CD4-positive, CD25-positive, alpha-beta regulatory T cell (primary cell): ENCODE measurements around the gene ELAVL3. TPM values are rescaled to one million over a fixed set of nuclear protein-coding genes. Genes with fewer than 3 reads are reported as not detected.

Experiments used
- ATAC-seq, 2 donors: fragments of 150-1000 bp; cut with Tn5 transposase; one replicate each; pipeline ENCODE4 v1.10.0; 2021; ENCODE audit warnings: low read depth in 2 of 2, moderate number of reproducible peaks in 2 of 2, moderate library complexity in 1 of 2
- DNase-seq, 3 donors: peaks; one replicate each; pipeline versions ENCODE4 v3.0.0 to v3.0.0-alpha.2; 2012 to 2022; ENCODE audit warnings: mixed read lengths in 1 of 3
- H3K27ac ChIP-seq: one replicate; pipeline ENCODE4 v1.7.0; 2013; ENCODE audit warnings: mild to moderate bottlenecking, low read length; ENCODE audit not compliant: insufficient read depth, poor library complexity, severe bottlenecking
- H3K27me3 ChIP-seq: one replicate; pipeline ENCODE4 v1.7.0; 2013; ENCODE audit warnings: low read length; ENCODE audit not compliant: control insufficient read depth, insufficient read depth
- H3K36me3 ChIP-seq: one replicate; pipeline ENCODE4 v1.7.0; 2013; ENCODE audit warnings: mild to moderate bottlenecking, low read length, moderate library complexity; ENCODE audit not compliant: control insufficient read depth, insufficient read depth
- H3K4me1 ChIP-seq: 2 replicates; pipeline ENCODE4 v1.7.0; 2013; ENCODE audit warnings: mild to moderate bottlenecking, low read length; ENCODE audit not compliant: insufficient read depth, control insufficient read depth, poor library complexity, severe bottlenecking
- H3K4me3 ChIP-seq: one replicate; pipeline ENCODE4 v1.7.0; 2013; ENCODE audit warnings: low read depth, mild to moderate bottlenecking, low read length, moderate library complexity
- H3K9me3 ChIP-seq, 2 experiments: 1 replicate in 1 of 2; 2 replicates in 1 of 2; pipeline ENCODE4 v1.7.0; 2013; ENCODE audit warnings: low read length in 2 of 2, mild to moderate bottlenecking in 1 of 2, moderate library complexity in 1 of 2; ENCODE audit not compliant: control insufficient read depth in 2 of 2
- H3K27ac Mint-ChIP-seq, 3 donors: one replicate each; pipeline ENCODE4 v1.8.0; 2020 to 2022; ENCODE audit warnings: mild to moderate bottlenecking in 3 of 3, mixed read lengths in 3 of 3, moderate library complexity in 2 of 3
- H3K27me3 Mint-ChIP-seq: one replicate; pipeline ENCODE4 v1.8.0; 2022; ENCODE audit warnings: mild to moderate bottlenecking, mixed read lengths
- H3K36me3 Mint-ChIP-seq: one replicate; pipeline ENCODE4 v1.8.0; 2020; ENCODE audit warnings: mixed read lengths
- H3K4me1 Mint-ChIP-seq, 4 donors: one replicate each; pipeline ENCODE4 v1.8.0; 2020 to 2022; ENCODE audit warnings: mixed read lengths in 4 of 4, mild to moderate bottlenecking in 1 of 4
- H3K4me3 Mint-ChIP-seq, 4 donors: one replicate each; pipeline ENCODE4 v1.8.0; 2020 to 2022; ENCODE audit warnings: mild to moderate bottlenecking in 4 of 4, mixed read lengths in 4 of 4, moderate library complexity in 3 of 4
- H3K9me3 Mint-ChIP-seq, 7 donors: one replicate each; pipeline ENCODE4 v1.8.0; 2020 to 2022; ENCODE audit warnings: mixed read lengths in 7 of 7, mild to moderate bottlenecking in 3 of 7, moderate library complexity in 2 of 7
- polyA plus RNA-seq, 4 donors: library from polyadenylated mRNA; unstranded; fragments of 300-500 nt; fragmentation: Illumina TruSeq; gene quantifications; one replicate each; pipeline ENCODE4 v1.2.3, GENCODE V29; 2021
- total RNA-seq: library from RNA; stranded (reverse); gene quantifications from one replicate; pipeline ENCODE4 v1.2.3, GENCODE V29; 2022

ELAVL3 gene
- total and polyA plus RNA-seq, 5 donors from 2014 or later, result not detected

- Histone ChIP-seq H3K9me3 (no peaks in the 10 kb centered on the region), H3K36me3 (no peaks in the 10 kb centered on the region), H3K27me3 (no peaks in the 10 kb centered on the region), H3K4me1 (peaks cover 40% of the 10 kb centered on the region), H3K27ac (no peak overlapping the region), H3K4me3 (no peak overlapping the region)
- Mint-ChIP-seq H3K4me3 (peak overlapping the region in 2 of 4 donors; percentile 24 to 41), H3K27ac (no peak overlapping the region), H3K27me3 (peaks cover 29% of the 10 kb centered on the region), H3K4me1 (peaks cover 0 to 30% (median 13%) of the 10 kb centered on the region in 4 donors), H3K36me3 (peaks cover 7% of the 10 kb centered on the region), H3K9me3 (peaks cover 0 to 9% (median 0%) of the 10 kb centered on the region in 7 donors)
- no peak for DNase-seq
- no peak for ATAC-seq
Measured at GRCh38 chr19:11483366-11484111, 2.7 kb upstream of the ELAVL3 start.

GRCh38 chr19:11482384-11483050, 1.7 kb upstream of the ELAVL3 start:
- peaks cover 40% of the 10 kb centered on the region for H3K4me1 ChIP-seq
- peaks cover 7% of the 10 kb centered on the region for H3K36me3 Mint-ChIP-seq
- peak overlapping the region; percentile 13 for H3K4me3 ChIP-seq
- H3K27me3 ChIP-seq, result no peaks in the 10 kb centered on the region
- H3K27ac Mint-ChIP-seq, result peak overlapping the region in 2 of 3 donors; percentile 29 to 55
- peaks cover 0 to 9% (median 0%) of the 10 kb centered on the region in 7 donors for H3K9me3 Mint-ChIP-seq
- peak; percentile 84 to 90 for ATAC-seq
- peak overlapping the region; percentile 47 for H3K27ac ChIP-seq
- H3K4me3 Mint-ChIP-seq, result peak overlapping the region; percentile 52 to 82 (median 72)
- peak; percentile 78 to 92 (median 85) for DNase-seq
- peaks cover 0 to 31% (median 13%) of the 10 kb centered on the region in 4 donors for H3K4me1 Mint-ChIP-seq
- H3K27me3 Mint-ChIP-seq, result peaks cover 38% of the 10 kb centered on the region
- H3K9me3 ChIP-seq, result no peaks in the 10 kb centered on the region
- H3K36me3 ChIP-seq, result no peaks in the 10 kb centered on the region

GRCh38 chr19:11481534-11482383, 913 bp upstream of the ELAVL3 start:
- DNase-seq (peak; percentile 51 to 80 (median 58)), ATAC-seq (peak; percentile 52 to 54)
- H3K4me3 Mint-ChIP-seq, result peak overlapping the region; percentile 41 to 92 (median 72)
- Histone ChIP-seq H3K4me3 (no peak overlapping the region), H3K27ac (no peak overlapping the region), H3K4me1 (peaks cover 40% of the 10 kb centered on the region), H3K9me3 (no peaks in the 10 kb centered on the region), H3K36me3 (no peaks in the 10 kb centered on the region), H3K27me3 (no peaks in the 10 kb centered on the region)
- H3K4me1 Mint-ChIP-seq, result peaks cover 0 to 31% (median 13%) of the 10 kb centered on the region in 4 donors
- H3K27ac Mint-ChIP-seq, result peak overlapping the region in 2 of 3 donors; percentile 36 to 48
- H3K27me3 Mint-ChIP-seq, result peaks cover 43% of the 10 kb centered on the region
- H3K36me3 Mint-ChIP-seq, result peaks cover 7% of the 10 kb centered on the region
- H3K9me3 Mint-ChIP-seq, result peaks cover 0 to 9% (median 0%) of the 10 kb centered on the region in 7 donors

- Histone ChIP-seq H3K36me3 (no peaks in the 10 kb centered on the region), H3K4me1 (peaks cover 40% of the 10 kb centered on the region), H3K27me3 (no peaks in the 10 kb centered on the region), H3K4me3 (no peak overlapping the region), H3K9me3 (no peaks in the 10 kb centered on the region), H3K27ac (no peak overlapping the region)
- no peak overlapping the region for H3K4me3 Mint-ChIP-seq
- no peak for DNase-seq
- peaks cover 47% of the 10 kb centered on the region for H3K27me3 Mint-ChIP-seq
- peaks cover 0 to 8% (median 0%) of the 10 kb centered on the region in 7 donors for H3K9me3 Mint-ChIP-seq
- H3K4me1 Mint-ChIP-seq, result peaks cover 0 to 29% (median 13%) of the 10 kb centered on the region in 4 donors
- peaks cover 4% of the 10 kb centered on the region for H3K36me3 Mint-ChIP-seq
- ATAC-seq, result no peak
- H3K27ac Mint-ChIP-seq, result no peak overlapping the region
Measured at GRCh38 chr19:11479898-11480714, 740 bp downstream of the ELAVL3 start.

GRCh38 chr19:11479090-11479897, 1.6 kb downstream of the ELAVL3 start:
- H3K9me3 Mint-ChIP-seq, result peaks cover 0 to 5% (median 0%) of the 10 kb centered on the region in 7 donors
- H3K36me3 Mint-ChIP-seq, result peaks cover 4% of the 10 kb centered on the region
- Histone ChIP-seq H3K27me3 (no peaks in the 10 kb centered on the region), H3K4me3 (no peak overlapping the region), H3K36me3 (no peaks in the 10 kb centered on the region), H3K4me1 (peaks cover 40% of the 10 kb centered on the region), H3K9me3 (no peaks in the 10 kb centered on the region), H3K27ac (no peak overlapping the region)
- H3K27me3 Mint-ChIP-seq, result peaks cover 47% of the 10 kb centered on the region
- ATAC-seq (no peak), DNase-seq (no peak)
- H3K4me1 Mint-ChIP-seq, result peaks cover 0 to 29% (median 13%) of the 10 kb centered on the region in 4 donors
- H3K4me3 Mint-ChIP-seq, result peak overlapping the region in 3 of 4 donors; percentile 24 to 56 (median 32)
- H3K27ac Mint-ChIP-seq, result no peak overlapping the region

GRCh38 chr19:11478167-11479089, 2.4 kb downstream of the ELAVL3 start:
- DNase-seq (no peak), ATAC-seq (no peak)
- peaks cover 0 to 24% (median 13%) of the 10 kb centered on the region in 4 donors for H3K4me1 Mint-ChIP-seq
- peak overlapping the region in 3 of 4 donors; percentile 24 to 56 (median 32) for H3K4me3 Mint-ChIP-seq
- peaks cover 52% of the 10 kb centered on the region for H3K27me3 Mint-ChIP-seq
- peaks cover 40% of the 10 kb centered on the region for H3K4me1 ChIP-seq
- no peak overlapping the region for H3K27ac Mint-ChIP-seq
- peaks cover 0 to 5% (median 0%) of the 10 kb centered on the region in 7 donors for H3K9me3 Mint-ChIP-seq
- no peak overlapping the region for H3K27ac ChIP-seq
- H3K36me3 Mint-ChIP-seq, result no peaks in the 10 kb centered on the region
- H3K36me3 ChIP-seq, result no peaks in the 10 kb centered on the region
- no peak overlapping the region for H3K4me3 ChIP-seq
- no peaks in the 10 kb centered on the region for H3K27me3 ChIP-seq
- no peaks in the 10 kb centered on the region for H3K9me3 ChIP-seq
